GM19324 (cell line): Measurements from ENCODE around the gene HARBI1.
"Not testable (repeated sequence)": the region's sequence is repeated elsewhere in the genome, so short reads cannot be mapped to it uniquely, and the experiment has no call there.

Source experiments
- ATAC-seq: cut with Tn5 transposase; IDR thresholded peaks from one replicate; pipeline ENCODE4 v1.9.1; 2021; ENCODE audit warnings: mild to moderate bottlenecking, moderate library complexity; ENCODE audit not compliant: unreplicated experiment, low FRiP score

The HARBI1 gene

GRCh38 chr11:46599340-46600193 lies 17.5 kb downstream of the HARBI1 start:
- ATAC-seq, result no peak

- no peak for ATAC-seq
Observed at GRCh38 chr11:46597609-46598219, 19.3 kb downstream of the HARBI1 start.

- ATAC-seq, result no peak
Observed at GRCh38 chr11:46597155-46597554, 19.9 kb downstream of the HARBI1 start.

- no peak for ATAC-seq
Observed at GRCh38 chr11:46594785-46595184, 22.2 kb downstream of the HARBI1 start.

GRCh38 chr11:46594374-46594700 lies 22.7 kb downstream of the HARBI1 start:
- ATAC-seq, result no peak

GRCh38 chr11:46593550-46594373 lies 23.3 kb downstream of the HARBI1 start, which contains the start of gene AMBRA1:
Gene AMBRA1, minus strand, starts transcription at chr11:46594023. Its CDS starts 45,643 bp downstream, at chr11:46548380.
- ATAC-seq, result peak; percentile 82

- no peak for ATAC-seq
Observed at GRCh38 chr11:46590740-46591605, 26.1 kb downstream of the HARBI1 start.

GRCh38 chr11:46588915-46589314 lies 28.1 kb downstream of the HARBI1 start:
- no peak for ATAC-seq

GRCh38 chr11:46588131-46588530 lies 28.9 kb downstream of the HARBI1 start:
- ATAC-seq, result no peak

- ATAC-seq, result not testable (repeated sequence)
Observed at GRCh38 chr11:46583513-46583912, 33.5 kb downstream of the HARBI1 start.

GRCh38 chr11:46582588-46582987 lies 34.4 kb downstream of the HARBI1 start:
- ATAC-seq, result no peak

GRCh38 chr11:46577058-46577457 lies 40.0 kb downstream of the HARBI1 start:
- no peak for ATAC-seq

GRCh38 chr11:46574656-46575055 lies 42.4 kb downstream of the HARBI1 start:
- ATAC-seq, result no peak

GRCh38 chr11:46570790-46571398 lies 46.1 kb downstream of the HARBI1 start:
- ATAC-seq, result no peak

GRCh38 chr11:46565232-46565840 lies 51.7 kb downstream of the HARBI1 start:
- no peak for ATAC-seq

GRCh38 chr11:46564459-46564858 lies 52.6 kb downstream of the HARBI1 start:
- no peak for ATAC-seq

- no peak for ATAC-seq
Observed at GRCh38 chr11:46562527-46562926, 54.5 kb downstream of the HARBI1 start.

- ATAC-seq, result peak; percentile 46
Observed at GRCh38 chr11:46560300-46560991, 56.6 kb downstream of the HARBI1 start.

- ATAC-seq, result no peak
Observed at GRCh38 chr11:46559815-46560214, 57.2 kb downstream of the HARBI1 start.
